ENCODE results near the gene TMEM44.

- TF ChIP-seq EZH2 (IDR thresholded peaks at IDR 0.05; ENCODE audit: borderline replicate concordance, low read depth, low read length, severe bottlenecking) (no peak), CTCF (IDR thresholded peaks at IDR 0.05; ENCODE audit: extremely low read depth in 1 of 2, insufficient read depth in 1 of 2, low read depth in 1 of 2, low read length in 2 of 2) (peak; percentile 55 to 76), POLR2A (IDR thresholded peaks at IDR 0.05; ENCODE audit: low read depth, low read length) (no peak), JUN (IDR thresholded peaks at IDR 0.05; ENCODE audit: borderline replicate concordance, insufficient read depth, insufficient read length, low read depth) (no peak), POLR2AphosphoS5 (IDR thresholded peaks at IDR 0.05; ENCODE audit: insufficient read depth, low read depth, low read length) (no peak)
- TF ChIP-seq, protein P1, sequence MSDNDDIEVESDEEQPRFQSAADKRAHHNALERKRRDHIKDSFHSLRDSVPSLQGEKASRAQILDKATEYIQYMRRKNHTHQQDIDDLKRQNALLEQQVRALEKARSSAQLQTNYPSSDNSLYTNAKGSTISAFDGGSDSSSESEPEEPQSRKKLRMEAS (IDR thresholded peaks at IDR 0.05; ENCODE audit: insufficient read depth, insufficient read length): no peak
Measured at GRCh38 chr3:194573680-194574437, 59.4 kb downstream of the TMEM44 start.
